Ramos (cell line): ENCODE results near the gene OR6C70.
"Not testable (repeated sequence)": the region's sequence is repeated elsewhere in the genome, so short reads cannot be mapped to it uniquely, and the experiment has no call there.

Source experiments
- in situ Hi-C: fragments of 300-500 bp; cut with MboI; formaldehyde crosslinking; loops from one replicate; pipeline ENCODE4 v1.14.3; 2022; ENCODE audit warnings: low sequenced_read_pairs; ENCODE audit not compliant: unreplicated experiment

Gene OR6C70

DNA sequence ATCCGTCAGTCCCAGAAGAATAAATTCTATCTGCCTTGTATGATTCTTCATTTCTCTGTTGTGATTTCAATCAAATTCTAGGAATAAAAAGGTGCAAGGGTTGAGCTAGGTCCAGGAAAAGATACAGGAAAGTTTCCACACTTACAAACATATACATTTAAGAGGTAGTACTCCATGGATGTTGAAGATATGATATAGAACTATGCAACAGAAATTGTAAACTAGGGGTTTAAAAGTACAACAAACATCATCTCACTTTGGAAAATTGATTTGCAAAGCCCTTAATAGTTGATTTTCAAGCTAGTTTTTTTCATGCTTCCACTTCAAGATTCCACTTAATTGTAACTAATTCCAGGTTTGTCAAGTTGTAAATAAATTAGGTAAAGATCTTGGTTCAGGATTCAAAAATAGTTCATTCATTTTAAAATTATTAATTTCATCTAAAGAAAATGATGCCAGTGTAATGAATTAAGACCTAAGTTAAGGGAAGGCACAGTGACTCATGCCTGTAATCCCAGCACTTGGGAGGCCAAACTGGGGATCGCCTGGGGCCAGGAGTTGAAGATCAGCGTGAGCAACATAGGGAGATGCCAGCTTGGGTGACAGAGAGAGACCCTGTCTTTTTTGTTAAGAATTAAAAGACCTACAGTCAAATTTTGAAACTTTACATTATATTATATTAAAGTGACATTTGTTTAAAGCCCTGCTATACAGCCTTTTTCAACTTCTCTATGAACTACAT lies at the start of gene OR6C70:
Gene OR6C70 (minus strand): TSS at position 51 of the 742 bp plus-strand sequence. CDS start 0 bp downstream, at position 51.
- in situ Hi-C loops, result no loop called here

DNA sequence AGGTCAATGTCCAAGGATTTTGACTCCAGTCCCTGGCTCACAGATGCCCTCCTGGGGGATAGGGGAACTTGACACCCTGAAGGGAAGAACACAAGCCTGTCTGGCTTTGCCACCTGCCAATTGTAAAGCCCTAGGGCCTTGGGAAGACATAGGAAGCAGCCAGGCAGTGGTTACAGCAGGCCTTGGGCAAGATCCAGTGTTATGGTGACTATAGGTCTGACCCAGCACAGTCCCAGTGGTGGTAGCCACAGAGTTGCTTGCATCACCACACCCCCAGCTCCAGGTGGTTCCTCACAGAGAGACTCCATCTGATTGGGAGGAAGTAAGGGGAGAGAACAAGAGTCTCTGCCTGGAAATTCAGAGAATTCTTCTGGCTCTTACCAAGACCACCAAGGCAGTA lies 46.5 kb upstream of the OR6C70 start:
- in situ Hi-C loops, result no loop called here

DNA sequence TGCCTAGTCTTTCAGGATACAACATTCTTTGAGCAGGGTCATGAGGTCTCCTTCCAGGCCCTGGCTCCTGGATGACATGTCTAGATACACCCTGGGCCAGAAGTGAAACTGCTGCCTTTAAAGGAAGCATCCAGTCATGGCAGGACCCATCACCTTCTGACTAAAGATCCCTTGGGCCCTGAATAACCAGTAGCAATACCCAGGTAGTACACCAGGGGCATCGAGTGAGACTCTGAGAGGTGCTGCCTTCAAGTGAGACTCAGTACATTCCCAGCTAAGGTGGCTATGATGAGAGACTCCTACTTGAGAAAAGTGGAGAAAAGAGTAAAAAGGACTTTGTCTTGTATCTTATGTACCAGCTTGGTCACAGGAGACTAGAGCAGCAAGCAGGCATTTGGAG lies 45.8 kb upstream of the OR6C70 start:
- in situ Hi-C loops, result no loop called here

DNA sequence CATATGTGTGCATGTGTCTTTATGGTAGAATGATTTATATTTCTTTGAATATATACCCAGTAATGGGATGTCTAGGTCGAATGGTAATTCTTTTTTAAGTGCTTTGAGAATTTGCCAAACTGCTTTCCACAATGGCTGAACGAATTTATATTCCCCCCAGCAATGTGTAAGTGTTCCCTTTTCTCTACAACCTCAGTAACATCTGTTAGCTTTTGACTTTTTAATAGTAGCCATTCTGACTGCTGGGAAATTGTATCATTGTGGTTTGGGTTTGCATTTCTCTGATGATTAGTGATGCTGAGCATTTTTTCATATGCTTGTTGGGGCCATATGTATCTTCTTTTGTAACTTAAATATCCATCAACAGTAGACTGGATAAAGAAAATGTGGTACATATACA lies 31.7 kb upstream of the OR6C70 start:
- in situ Hi-C loops, result no loop called here

DNA sequence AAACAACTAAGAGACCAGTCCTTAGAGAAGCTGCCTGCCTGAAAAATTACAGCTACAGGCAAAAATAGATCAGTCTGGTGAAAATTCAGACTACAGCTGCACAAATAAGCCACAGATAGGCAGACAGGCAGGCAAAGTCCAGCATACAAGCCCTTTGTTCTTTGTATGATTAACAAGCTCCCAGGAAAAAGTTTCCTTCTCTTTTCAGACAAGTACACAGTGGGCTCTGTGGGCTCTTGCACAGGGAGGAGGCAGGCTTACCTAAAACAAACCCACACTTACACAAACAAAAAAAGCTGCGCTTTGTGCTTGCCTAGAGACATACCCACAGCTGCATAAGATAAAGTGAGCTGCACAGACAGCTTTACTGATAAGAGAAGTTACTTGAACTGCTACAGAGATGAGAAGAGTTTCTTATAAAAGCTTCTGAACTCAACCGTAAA lies 29.9 kb upstream of the OR6C70 start:
- in situ Hi-C loops, result no loop called here

DNA sequence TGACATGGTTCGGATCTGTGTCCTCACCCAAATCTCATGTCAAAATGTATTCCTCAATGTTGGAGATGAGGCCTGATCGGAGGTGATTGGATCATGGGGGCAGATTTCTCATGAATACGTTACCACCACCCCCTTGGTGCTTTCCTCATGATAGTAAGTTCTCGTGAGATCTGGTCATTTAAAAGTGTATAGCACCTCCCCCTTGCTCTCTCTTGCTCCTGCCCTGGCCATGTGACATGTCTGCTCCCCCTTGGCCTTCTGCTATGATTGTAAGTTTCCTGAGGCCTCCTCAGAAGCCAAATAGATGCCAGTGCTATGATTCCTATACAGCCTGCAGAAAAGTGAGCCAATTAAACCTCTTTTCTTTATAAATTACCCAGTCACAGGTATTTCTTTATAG lies 29.3 kb upstream of the OR6C70 start:
- in situ Hi-C loops, result no loop called here

DNA sequence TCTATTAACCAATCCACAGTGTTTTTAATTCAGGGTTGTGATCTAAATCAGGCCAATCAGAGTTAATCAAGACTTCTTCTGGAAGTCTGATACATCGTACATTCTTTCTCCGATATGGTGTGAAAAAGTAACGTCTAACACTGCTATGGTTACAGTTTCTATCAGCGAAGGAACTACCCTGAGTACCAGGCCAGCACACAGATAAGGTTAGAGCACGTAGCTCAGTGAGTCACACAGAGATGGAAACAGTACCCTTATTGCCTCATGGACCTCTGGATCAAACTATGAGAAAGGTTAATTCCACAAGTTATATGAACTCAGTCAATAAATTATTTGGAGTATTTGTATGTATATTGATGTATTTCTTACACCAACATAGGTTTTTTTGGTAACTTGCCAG lies 25.6 kb upstream of the OR6C70 start:
- in situ Hi-C loops, result no loop called here

DNA sequence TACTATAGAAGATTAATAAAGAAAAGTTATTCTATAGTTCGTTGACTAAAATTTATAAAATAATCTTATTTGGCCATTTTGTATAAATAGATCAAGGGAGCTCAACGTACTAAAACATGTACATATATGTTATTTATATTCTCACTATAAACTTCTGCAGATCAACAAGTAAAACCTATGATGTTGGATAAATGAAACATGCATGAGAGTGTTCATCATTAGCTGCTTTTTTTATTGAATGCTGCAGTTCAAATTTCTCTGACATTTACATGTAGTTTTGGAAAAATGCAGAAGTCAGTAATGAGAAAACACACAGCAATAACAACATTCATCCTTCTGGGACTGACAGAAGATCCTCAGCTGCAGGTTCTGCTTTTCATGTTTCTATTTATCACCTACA lies 22.1 kb upstream of the OR6C70 start, which contains the start of gene OR6C68:
Gene OR6C68 (plus strand): TSS at position 301 of the 400 bp plus-strand sequence. CDS start 0 bp downstream, at position 301.
- in situ Hi-C loops, result no loop called here

DNA sequence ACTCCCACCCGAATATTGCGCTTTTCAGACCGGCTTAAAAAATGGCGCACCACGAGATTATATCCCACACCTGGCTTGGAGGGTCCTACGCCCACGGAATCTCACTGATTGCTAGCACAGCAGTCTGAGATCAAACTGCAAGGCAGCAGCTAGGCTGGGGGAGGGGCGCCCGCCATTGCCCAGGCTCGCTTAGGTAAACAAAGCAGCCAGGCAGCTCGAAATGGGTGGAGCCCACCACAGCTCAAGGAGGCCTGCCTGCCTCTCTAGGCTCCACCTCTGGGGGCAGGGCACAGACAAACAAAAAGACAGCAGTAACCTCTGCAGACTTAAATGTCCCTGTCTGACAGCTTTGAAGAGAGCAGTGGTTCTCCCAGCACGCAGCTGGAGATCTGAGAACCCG lies 14.3 kb upstream of the OR6C70 start:
- in situ Hi-C loops, result not testable (repeated sequence)

DNA sequence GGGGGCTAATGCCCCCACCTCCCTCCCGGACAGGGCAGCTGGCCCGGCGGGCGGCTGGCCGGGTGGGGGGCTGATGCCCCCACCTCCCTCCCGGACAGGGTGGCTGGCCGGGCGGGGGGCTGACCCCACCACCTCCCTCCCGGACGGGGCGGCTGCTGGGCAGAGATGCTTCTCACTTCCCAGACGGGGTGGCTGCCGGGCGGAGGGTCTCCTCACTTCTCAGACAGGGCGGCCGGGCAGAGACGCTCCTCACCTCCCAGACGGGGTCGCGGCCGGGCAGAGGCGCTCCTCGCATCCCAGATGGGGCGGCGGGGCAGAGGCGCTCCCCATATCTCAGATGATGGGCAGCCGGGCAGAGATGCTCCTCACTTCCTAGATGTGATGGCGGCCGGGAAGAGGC lies 9.2 kb upstream of the OR6C70 start:
- in situ Hi-C loops, result not testable (repeated sequence)

DNA sequence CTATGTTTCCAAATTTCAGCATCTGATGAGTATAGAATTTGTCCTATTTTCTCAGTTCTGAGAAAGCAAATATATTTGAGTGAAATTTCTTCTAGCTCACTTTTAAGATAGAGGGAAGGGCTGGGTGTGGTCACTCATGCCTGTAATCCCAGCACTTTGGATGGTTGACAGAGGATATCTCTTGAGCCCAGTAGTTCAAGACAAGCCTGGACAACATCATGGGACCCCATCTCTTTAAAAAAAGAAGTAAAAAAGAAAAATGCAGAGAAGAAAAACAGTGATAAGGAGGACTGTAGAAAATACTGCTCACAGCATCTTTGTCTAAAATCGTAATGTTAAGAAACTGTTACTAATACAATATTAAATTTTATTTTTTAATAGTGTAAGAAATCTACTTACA lies 2.3 kb upstream of the OR6C70 start:
- in situ Hi-C loops, result no loop called here

DNA sequence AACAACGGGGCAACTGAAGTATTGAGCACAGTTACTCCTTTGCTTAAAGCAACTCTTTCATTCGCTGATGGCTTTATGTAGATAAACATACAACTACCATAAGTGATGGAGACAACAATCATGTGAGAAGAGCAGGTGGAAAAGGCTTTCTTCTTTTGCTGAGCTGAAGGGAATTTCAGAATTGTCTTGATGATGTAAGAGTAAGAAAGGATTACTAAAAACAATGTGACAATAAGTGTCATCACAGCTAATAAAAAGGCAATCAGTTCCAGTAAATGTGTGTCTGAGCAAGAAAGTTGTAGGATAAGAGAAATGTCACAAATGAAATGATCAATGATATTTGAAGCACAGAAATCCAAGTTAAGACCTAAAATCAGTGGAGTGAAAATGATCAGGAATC lies 647 bp downstream of the OR6C70 start:
- in situ Hi-C loops, result no loop called here

DNA sequence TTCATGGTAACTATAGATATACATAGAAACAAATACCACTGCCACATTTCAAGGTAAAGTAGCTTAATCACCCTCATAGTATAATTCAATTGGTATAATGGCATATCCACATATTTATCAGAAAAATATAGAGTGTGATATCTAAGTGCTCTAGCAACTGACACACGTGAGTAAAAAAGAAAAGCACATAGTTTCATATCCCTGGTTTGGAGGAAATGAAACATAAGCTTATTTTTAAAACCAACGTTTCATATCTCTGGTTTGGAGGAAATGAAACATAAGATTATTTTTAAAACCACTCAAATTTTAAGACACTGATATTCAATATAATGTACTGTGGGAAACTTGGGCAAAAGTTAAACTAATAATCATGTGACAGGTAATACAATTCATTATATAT lies 2.1 kb downstream of the OR6C70 start:
- in situ Hi-C loops, result no loop called here

DNA sequence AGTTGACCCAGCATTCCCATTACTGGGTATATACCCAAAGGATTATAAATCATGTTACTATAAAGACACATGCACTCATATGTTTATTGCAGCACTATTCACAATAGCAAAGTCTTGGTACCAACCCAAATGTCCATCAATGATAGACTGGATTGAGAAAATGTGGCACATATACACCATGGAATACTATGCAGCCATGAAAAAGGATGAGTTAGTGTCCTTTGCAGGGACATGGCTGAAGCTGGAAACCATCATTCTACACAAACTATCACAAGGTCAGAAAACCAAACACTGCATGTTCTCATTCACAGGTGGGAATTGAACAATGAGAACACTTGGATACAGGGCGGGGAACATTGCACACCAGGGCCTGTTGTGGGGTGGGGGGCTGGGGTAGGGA lies 5.0 kb downstream of the OR6C70 start:
- in situ Hi-C loops, result not testable (repeated sequence)

DNA sequence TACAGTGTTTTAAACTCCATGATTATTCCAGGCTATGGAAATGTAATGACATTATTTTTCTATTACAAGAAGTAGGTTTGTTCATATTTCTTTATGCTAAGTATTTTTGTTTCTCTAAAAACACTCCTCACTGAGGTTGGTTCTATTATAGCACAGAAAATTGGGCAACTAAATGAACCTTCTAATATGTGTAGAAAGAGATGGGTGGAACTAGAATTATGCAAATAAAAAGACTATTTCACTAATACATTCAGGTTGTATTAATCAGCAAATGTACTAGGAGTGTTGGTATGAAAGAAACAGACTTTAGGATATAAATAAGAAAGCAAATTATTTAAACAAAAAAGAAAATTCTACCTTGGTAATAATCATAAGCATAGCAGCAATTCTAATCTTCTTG lies 21.1 kb downstream of the OR6C70 start:
- in situ Hi-C loops, result no loop called here

DNA sequence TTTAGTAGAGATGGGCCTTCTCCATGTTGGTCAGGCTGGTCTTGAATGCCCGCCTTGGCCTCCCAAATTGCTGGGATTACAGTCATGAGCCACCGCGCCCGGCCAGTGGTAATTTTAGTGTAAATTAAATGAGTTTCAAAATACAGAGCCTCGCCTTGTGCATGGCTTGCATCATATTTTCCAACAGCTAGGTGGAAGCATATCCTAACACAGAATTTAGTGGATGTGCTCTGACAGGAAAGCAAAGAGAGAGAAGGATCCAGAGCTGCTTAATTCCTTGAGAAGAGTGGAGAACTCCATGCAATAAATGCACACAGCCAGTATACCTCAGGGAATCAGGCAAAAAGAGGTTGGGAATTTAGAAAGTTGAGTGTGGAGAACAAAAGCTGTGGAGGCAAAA lies 23.6 kb downstream of the OR6C70 start:
- in situ Hi-C loops, result no loop called here

DNA sequence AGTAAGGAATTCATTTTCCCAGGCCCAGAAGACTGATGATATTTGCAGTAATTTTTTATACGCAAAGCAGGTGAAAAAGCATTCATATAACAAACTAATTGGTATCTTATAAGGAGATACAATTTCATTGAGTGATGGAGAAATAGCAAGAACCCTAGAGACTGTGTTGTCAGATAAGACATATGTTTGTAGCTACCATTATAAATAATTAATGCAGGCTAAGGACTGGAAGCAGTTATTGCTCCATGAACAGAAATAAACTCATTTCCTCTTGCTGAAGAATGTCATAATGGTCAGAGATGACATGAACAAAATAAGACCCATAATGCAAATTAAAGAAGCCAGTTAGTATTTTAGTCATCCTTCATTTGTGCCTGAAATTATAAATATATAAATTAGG lies 24.6 kb downstream of the OR6C70 start:
- in situ Hi-C loops, result no loop called here

DNA sequence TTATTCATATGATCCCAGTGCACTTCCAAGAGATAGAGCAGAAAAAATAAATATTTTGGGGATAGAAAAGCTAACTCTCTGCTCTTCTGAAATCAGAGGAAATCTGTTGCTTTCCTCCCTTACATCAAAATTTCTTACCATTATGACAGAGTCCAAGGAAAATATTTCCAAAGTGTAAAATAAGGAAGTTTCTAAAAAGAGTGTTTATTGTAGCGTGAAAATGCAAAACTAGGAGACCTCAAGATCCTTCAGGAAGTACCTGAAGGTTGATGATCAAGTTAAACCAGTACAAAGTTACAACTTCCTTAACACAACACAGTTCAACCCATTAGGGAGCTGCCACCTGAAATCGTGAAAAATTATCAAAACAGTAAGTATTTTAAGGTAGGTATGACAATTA lies 26.2 kb downstream of the OR6C70 start, which contains the start of gene OR6C2:
Gene OR6C2 (plus strand): TSS at position 301 of the 400 bp plus-strand sequence. CDS start 8,138 bp downstream, outside the sequence.
- in situ Hi-C loops, result no loop called here

DNA sequence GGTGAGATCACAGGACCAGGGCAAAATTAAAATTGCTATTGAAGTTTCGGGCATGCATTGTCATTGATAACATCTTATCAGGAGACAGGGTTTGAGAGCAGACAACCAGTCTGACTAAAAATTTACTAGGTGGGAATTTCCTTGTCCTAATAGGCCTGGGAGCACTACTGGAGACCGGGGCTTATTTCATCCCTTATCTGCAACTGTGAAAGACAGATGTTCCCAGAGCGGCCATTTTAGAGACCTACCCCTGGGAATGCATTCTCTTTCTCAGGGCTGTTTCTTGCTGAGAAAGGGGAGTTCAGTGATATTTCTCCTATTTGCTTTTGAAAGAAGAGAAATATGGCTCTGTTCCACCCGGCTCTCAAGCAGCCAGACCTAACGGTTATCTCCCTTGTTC lies 28.7 kb downstream of the OR6C70 start:
- in situ Hi-C loops, result not testable (repeated sequence)

DNA sequence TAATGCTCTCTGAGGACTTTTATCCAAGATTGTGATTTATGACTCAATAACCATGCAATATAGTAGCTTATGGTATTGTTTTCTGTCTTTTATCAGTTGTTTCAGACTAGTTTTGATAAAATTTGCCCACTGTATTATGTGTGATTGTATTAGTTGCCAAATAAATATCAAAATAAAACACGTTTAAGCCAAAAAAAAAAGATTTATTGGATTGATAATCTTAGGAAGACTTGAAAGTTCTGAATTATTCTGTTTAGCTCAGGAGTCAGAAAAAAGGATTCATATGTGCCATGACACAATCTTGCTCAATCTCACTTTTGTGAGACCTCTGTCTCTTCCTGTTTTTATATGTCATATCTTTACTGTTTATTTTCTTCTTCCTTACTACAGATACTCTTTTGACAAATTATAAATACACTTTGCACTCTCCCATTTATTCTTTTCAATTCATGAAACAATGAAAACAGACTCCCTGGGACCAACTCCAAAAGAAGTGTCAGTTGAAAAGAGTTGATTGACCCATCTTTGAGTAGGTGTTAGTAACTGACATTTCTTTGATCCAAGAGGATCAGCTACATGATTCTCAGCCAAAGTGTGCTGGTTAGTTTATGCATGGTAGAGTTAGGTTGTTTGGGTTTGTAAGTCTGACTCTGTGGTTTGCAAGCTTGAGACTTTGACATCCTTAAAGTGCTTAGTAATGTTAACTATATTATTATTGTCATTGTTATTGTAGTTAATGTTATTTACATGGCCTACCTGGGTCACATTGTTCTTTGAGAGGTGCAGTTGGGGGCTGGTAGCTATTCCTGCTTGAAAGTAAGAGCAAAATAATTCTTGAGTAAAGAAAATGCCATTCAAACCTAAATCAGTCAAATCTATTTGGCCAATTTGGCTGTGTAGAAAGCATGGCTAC lies 41.4 kb downstream of the OR6C70 start:
- in situ Hi-C loops, result no loop called here

DNA sequence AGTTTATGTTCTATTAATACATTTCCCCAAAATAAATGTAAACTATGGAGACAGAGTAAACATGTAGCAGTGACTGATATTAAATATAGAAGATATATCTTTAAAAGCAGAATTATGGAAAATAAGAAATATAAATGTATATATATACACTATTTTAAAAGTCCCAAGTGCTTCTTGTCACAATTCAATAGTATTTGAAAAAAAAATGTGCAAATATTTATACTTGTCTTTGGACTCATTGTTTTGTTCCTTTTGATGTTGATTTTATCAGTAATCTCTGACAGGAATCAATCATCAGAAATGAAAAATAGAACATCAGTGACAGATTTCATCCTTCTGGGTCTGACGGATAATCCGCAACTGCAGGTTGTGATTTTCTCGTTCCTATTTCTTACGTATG lies 44.0 kb downstream of the OR6C70 start, which contains the start of gene OR6C76:
Gene OR6C76 (plus strand): TSS at position 301 of the 400 bp plus-strand sequence. CDS start 0 bp downstream, at position 301.
- in situ Hi-C loops, result no loop called here
